HG02798 (cell line): Measurements from ENCODE around the gene ASB2.

Experiments
- ATAC-seq: cut with Tn5 transposase; IDR thresholded peaks from one replicate; pipeline ENCODE4 v1.9.1; 2021; ENCODE audit warnings: mild to moderate bottlenecking; ENCODE audit not compliant: unreplicated experiment, poor library complexity

Gene ASB2, protein sequence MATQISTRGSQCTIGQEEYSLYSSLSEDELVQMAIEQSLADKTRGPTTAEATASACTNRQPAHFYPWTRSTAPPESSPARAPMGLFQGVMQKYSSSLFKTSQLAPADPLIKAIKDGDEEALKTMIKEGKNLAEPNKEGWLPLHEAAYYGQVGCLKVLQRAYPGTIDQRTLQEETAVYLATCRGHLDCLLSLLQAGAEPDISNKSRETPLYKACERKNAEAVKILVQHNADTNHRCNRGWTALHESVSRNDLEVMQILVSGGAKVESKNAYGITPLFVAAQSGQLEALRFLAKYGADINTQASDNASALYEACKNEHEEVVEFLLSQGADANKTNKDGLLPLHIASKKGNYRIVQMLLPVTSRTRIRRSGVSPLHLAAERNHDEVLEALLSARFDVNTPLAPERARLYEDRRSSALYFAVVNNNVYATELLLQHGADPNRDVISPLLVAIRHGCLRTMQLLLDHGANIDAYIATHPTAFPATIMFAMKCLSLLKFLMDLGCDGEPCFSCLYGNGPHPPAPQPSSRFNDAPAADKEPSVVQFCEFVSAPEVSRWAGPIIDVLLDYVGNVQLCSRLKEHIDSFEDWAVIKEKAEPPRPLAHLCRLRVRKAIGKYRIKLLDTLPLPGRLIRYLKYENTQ

DNA sequence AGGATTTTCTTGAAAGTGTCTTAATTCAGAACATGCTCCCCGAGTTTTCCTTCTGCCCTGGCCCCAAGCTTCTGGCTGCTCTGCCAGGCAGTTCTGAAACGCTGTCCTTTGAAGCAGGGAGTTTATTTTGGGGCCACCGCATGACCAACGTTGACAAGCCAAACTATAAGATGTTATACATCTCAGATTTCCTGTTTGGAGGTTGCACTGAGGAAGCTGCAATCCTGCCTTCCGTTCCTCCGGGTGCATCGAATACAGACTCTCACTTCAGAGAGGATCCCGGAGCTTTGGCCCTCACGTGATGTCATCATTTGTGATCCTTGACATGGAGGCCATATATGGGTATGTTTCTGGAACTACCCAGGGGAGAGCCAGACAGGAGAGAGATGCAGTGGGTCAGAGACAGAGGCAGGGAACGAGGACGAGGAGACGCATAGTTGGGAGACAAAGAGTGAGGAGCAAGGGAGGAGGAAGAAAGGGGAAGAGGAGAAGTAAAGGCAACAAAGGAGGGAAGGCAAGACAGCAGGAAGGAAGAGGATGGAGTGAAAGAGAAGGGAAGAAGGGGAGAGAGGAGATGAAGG is at the start of gene ASB2:
TSS of gene ASB2 (minus strand) at position 94 of the 581 bp plus-strand sequence. CDS start 12,031 bp downstream, outside the sequence.
- ATAC-seq = peak; percentile 8

DNA sequence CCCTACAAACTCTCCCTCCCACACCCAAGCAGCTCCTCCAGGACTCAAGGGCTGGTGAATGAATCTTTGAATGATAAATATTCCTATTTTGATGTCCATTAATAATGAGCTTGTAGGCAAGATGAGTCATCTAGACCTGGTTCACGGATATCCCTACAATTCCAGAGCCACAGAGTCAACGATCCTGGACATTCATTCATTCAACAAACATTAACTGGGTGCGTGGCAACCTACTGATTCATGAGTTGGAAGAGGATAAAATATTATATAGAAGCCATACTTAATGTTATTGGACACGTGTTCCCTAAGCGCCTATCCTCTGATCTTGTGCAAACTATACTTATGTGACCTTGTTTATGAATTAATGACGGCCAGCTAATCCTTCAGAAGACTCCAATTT is 49.4 kb upstream of the ASB2 start:
- ATAC-seq = no peak

GRCh38 chr14:94024549-94024948 is 48.2 kb upstream of the ASB2 start:
- no peak for ATAC-seq

DNA sequence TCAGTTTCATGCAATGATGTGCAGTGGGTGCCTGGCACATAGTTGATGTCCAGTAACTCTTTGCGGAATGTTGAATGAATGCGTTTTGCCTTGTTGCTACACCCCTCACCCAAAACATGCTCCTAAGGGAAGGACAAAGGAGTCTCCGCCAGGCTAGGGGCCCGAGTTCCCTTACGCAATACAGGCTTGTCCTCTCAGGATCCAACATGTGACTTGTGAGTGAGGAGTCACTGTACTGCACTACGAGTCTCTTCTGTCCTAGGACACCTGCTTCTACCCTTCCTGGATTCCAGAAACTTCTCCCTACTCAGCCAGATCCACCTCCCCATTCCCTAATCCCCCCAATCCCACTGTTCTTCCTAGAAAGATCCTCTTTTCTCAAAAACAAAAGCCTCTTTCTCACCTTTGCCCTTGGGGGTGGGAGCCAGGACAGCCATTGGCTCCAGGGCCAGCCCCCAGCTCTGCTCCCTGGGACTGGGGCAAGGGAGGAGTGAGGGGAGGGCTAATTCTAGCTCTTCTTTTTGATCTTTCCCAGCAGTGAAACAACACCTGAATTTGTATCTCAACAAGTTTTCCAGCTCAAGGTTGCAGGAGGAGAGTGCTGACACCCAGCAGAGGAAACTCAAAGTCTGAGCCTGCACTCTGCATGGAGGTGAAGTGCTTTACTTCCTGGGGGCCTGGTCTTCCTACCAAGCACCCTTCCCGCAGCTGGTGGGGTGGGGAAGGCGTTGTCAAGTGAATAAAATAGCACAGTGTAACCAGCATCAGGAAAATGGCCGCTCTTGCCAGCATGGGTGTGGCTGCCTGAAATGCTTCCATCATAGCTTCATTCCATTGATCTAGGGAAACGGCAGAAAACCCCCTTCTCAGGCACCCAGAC is 46.4 kb upstream of the ASB2 start:
- ATAC-seq = no peak

- ATAC-seq = no peak
These were observed 45.2 kb upstream of the ASB2 start for GRCh38 chr14:94021416-94022157.

- no peak for ATAC-seq
These were observed 44.6 kb upstream of the ASB2 start for GRCh38 chr14:94021001-94021400.

- ATAC-seq = no peak
These were observed 43.9 kb upstream of the ASB2 start for GRCh38 chr14:94020267-94020666.

DNA sequence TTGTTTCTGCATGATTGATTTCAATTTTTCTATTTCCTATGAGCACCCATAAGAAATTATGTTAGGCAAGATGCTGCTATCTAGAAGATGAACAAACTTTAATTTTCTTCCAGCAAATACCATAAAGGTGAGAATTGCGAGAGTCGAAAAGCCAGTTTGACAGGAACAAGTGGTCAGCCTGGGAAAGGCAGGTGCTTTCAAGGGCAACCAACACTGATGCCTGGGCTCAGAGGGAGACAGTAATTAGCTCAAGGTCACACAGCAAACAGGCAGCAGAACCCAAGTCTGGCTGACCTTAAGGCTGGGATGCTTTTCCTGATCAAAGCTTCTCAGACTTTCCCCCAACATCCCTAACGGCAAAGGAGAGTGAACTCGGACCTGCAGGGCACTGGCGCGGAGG is 43.0 kb upstream of the ASB2 start:
- ATAC-seq = no peak

GRCh38 chr14:94018308-94018707 is 41.9 kb upstream of the ASB2 start:
- no peak for ATAC-seq

GRCh38 chr14:94016446-94016976 is 40.1 kb upstream of the ASB2 start:
- ATAC-seq = no peak

GRCh38 chr14:94015223-94015622 is 38.9 kb upstream of the ASB2 start:
- ATAC-seq = no peak

DNA sequence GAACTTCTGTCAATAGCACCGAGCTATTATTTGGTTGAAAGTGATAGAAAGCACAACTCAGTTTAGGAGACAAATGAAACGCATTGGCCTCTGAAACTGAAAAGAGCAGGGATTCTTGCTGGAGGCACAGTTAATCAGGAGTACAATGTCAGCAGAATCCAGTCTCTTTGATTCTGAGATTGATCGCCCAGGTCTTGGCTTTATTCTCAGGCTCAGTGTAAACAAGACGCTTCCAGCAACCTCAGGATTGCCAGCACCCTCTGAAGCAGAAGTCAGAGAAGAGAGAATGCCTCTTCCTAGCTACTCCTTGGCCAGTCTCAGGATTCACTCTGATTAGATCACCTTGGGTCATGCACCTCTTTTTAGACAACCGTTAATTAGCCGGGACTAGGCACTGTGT is 38.0 kb upstream of the ASB2 start:
- ATAC-seq = no peak

DNA sequence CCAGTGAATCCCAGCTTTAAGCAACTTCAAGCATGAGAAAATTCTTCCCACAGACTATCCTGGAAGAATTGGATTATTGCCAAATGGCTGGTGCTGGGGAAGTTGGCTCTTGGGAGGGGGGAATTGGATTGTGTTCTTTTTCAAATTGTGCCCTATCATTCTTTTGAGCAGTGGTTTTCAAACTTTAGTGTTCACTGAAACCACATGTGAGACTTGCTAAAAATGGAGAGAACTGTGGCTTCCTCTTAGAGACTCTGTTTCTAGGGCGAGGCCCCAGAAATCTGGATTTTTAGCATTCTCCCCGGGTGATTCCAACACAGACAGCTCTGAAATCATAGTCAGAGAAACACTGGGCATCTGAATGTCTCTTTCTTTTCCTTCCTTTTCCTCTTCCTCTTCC is 35.4 kb upstream of the ASB2 start:
- ATAC-seq = peak; percentile 35

DNA sequence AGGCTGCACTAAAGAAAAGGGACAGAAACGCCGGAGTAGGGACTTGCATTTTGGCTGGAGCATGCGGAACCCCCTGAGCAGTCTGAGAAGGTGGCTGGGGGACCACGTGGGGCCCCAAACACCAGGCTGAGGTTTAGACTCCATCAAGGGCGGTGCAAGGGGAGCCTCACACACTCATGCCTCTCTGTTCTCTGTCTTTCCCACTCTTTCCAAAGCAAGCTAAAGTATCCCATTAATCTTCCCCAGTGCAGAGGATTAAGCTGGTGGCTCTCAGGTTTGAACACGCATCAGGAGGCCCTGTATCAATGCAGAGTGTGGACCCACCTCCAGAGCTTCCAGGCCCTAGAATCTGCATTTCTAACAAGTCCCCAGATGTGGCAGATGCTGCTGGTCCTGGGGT is 34.3 kb upstream of the ASB2 start:
- no peak for ATAC-seq

GRCh38 chr14:94009767-94010166 is 33.4 kb upstream of the ASB2 start:
- ATAC-seq = peak; percentile 61

DNA sequence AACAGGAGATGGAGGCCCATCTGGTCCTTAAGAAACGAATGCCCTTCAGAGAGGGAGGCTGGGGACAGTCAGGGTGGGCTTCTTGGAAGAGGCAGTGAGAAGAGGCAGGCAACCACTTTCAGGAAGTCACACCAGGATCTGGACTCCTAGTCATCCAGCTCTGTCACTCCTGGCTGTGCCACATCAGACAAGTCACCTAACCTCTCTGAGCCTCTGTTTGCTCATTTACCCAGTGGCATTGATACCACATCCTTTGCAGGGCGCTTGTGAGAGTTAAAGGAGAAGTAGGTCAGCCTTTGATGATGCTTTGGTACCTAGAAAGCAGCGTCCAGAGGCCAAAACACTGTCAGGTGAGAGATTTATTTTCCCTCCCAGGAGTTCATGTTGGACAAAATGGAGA is 31.9 kb upstream of the ASB2 start:
- no peak for ATAC-seq

GRCh38 chr14:94005324-94006073 is 29.1 kb upstream of the ASB2 start:
- no peak for ATAC-seq

DNA sequence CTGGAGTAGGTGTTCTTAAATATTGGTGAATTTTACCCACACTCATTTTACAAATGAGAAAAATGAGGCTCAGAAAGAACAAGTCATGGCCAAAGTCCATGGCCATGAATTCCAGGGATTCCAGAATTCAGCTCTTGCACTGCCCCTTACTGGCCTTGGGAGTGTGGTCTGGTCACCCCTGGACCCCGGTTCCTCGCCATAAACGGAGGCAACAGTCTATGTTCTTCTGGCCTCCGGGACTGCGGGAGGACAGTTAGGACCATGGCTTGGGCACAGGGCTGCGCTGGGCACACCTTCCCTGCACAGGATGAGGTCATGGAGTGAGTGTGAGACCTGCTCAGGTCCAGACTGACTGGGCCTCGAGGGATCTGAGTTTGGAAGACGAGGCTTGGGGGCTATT is 27.6 kb upstream of the ASB2 start:
- no peak for ATAC-seq

DNA sequence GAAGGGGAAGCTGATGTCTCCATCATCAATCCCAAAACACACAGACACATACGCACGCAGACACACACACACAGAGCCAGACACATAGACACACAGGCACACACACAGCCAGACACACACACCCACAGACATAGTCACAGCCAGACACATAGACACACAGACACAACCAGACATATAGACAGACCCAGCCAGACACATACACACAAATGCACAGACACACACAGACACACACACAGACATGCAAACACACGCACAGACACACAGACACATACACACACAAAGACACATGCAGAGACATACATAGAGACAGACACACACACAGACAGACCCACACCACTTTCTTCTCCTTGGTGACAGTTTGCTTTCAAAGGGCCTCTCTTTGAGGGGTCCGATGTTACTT is 27.0 kb upstream of the ASB2 start:
- no peak for ATAC-seq
